ENCODE measurements around the gene GALNT8. TPM values are rescaled to one million over a fixed set of nuclear protein-coding genes. Genes with fewer than 3 reads are reported as not detected.

Gene GALNT8
- total and polyA plus RNA-seq, 2 of the 8 experiments (the other 6 are each of a cell fraction or from before 2014, with no cell fraction given), result 4.7 to 8.3 TPM

DNA sequence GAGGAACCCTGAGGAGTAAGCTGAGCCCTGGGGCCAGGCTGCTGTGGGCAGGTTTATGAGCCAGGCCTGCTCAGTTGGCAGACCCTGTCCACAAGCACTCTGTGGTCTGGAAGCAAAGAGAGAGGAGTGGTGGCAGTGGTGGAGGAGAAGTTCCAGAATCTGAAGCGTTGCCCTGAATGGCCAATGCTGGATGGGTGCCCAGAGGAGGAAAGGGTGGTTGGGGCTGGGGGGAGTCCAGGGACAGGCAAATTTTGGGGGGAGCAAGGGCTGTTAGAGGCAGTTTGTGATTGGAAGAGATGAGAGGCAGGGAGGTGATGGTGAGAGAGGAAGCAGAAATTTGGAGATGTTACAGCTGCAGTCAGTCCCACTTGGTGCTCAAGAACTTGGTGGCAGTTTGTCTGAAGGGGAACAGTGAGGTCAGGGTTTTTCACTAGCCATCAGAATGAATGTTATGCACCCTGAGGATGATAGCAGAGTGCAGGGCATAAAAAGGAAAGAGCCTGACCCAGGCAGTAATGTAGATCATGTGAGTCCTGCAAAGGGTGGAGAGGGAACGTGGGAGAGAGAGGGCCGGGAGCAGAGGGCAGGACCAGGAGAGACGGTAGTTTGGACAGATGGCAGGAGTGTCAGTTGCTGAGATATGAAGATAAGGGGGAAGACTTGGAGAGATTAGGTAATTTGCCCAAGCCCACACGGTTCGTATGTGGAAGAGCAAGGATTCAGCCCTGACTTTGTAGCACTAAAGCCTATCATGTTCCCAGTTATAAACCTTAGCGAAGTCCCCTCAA lies 51.2 kb downstream of the GALNT8 start:
- H3K4me3 ChIP-seq (ENCODE audit: extremely low read depth in 1 of 4, insufficient read depth in 2 of 4, low read depth in 3 of 4, low read length in 4 of 4), result no peak overlapping the region
- 88% methylated on average over 7 of the region's 7 CpGs; no CpG with 5 or more reads in 1 of the 2 experiments for WGBS, 2 experiments (ENCODE audit: extremely low coverage in 1 of 2, insufficient coverage in 1 of 2, insufficient read length in 1 of 2, insufficient replicate concordance in 2 of 2, low coverage in 1 of 2, low lambda C conversion rate in 2 of 2, missing lambda C conversion rate in 1 of 2)
- POLR2A ChIA-PET (ENCODE audit: partially characterized antibody), result no interaction called here
- TF ChIP-seq CEBPB (IDR thresholded peaks at IDR 0.05; ENCODE audit: low read depth, low read length) (no peak), YY1 (IDR thresholded peaks at IDR 0.05; ENCODE audit: low read depth, low read length) (no peak), KDM4A (IDR thresholded peaks at IDR 0.05; ENCODE audit: low read depth, low read length, severe bottlenecking) (no peak), CREB1 (IDR thresholded peaks at IDR 0.05) (no peak), MAFK (IDR thresholded peaks at IDR 0.05; ENCODE audit: low read depth, low read length) (no peak), RAD21 (IDR thresholded peaks at IDR 0.05 in 1 of 2, conservative IDR thresholded peaks at IDR 0.05 in 1 of 2; ENCODE audit: low read depth in 2 of 2, low read length in 2 of 2) (no peak), CHD2 (IDR thresholded peaks at IDR 0.05; ENCODE audit: low read length) (no peak), NANOG (IDR thresholded peaks at IDR 0.05; ENCODE audit: insufficient read depth, low read depth, low read length, poor library complexity, severe bottlenecking) (no peak), TCF12 (IDR thresholded peaks at IDR 0.05; ENCODE audit: low read depth, low read length) (no peak), SUZ12 (IDR thresholded peaks at IDR 0.05; ENCODE audit: low read length) (no peak)
- TF ChIP-seq, protein P1, sequence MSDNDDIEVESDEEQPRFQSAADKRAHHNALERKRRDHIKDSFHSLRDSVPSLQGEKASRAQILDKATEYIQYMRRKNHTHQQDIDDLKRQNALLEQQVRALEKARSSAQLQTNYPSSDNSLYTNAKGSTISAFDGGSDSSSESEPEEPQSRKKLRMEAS (IDR thresholded peaks at IDR 0.05), result no peak
- TF ChIP-seq, protein P2, sequence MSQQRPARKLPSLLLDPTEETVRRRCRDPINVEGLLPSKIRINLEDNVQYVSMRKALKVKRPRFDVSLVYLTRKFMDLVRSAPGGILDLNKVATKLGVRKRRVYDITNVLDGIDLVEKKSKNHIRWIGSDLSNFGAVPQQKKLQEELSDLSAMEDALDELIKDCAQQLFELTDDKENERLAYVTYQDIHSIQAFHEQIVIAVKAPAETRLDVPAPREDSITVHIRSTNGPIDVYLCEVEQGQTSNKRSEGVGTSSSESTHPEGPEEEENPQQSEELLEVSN (IDR thresholded peaks at IDR 0.05), result no peak

More for the DNA sequence above, 51.2 kb downstream of the GALNT8 start:
- no peak overlapping the region for H3K27ac ChIP-seq (ENCODE audit: low read depth, low read length)
- no peak overlapping the region for H2BK12ac ChIP-seq (ENCODE audit: low read depth, low read length)
- H3K23me2 ChIP-seq (ENCODE audit: low read depth, low read length), result no peaks in the 10 kb centered on the region
- no peak overlapping the region for H2AK5ac ChIP-seq (ENCODE audit: low read depth, low read length)
- no peaks in the 10 kb centered on the region for H3K79me1 ChIP-seq (ENCODE audit: low read depth, low read length)
- no peak overlapping the region for H4K8ac ChIP-seq (ENCODE audit: extremely low read depth, insufficient read depth, low read length)
- H3K14ac ChIP-seq (ENCODE audit: insufficient read length), result no peak overlapping the region
- DNase-seq (ENCODE audit: low read depth in 1 of 2, low spot score in 2 of 2) (no peak), FAIRE-seq (no peak)
- H4K5ac ChIP-seq (ENCODE audit: insufficient read length, low read depth, low read length), result no peak overlapping the region
- no peak overlapping the region for H3K23ac ChIP-seq (ENCODE audit: insufficient read length)
- H3K56ac ChIP-seq (replicated peaks; ENCODE audit: insufficient read length, low read depth, low read length), result no peak overlapping the region
- H3K9ac ChIP-seq (replicated peaks in 1 of 4; ENCODE audit: extremely low read depth in 1 of 4, low read depth in 3 of 4, low read length in 3 of 4), result no peak overlapping the region
- H3K79me2 ChIP-seq (ENCODE audit: control insufficient read depth in 1 of 2, insufficient read depth in 2 of 2, low read length in 2 of 2), result no peaks in the 10 kb centered on the region
- H3K4me2 ChIP-seq (ENCODE audit: insufficient read depth in 1 of 2, low read depth in 2 of 2, low read length in 2 of 2), result no peak overlapping the region
- no peaks in the 10 kb centered on the region for H3K9me3 ChIP-seq (ENCODE audit: insufficient read depth in 2 of 2, low read depth in 1 of 2, low read length in 1 of 2)
- peaks cover 0 to 5% of the 10 kb centered on the region in 2 experiments for H4K20me1 ChIP-seq (replicated peaks in 1 of 2; ENCODE audit: control insufficient read depth in 1 of 2, insufficient read depth in 2 of 2, low read length in 2 of 2)
- H3K4ac ChIP-seq (replicated peaks; ENCODE audit: insufficient read length, low read depth, low read length), result no peak overlapping the region
- H3K27me3 ChIP-seq (replicated peaks in 1 of 4; ENCODE audit: control insufficient read depth in 3 of 4, extremely low read depth in 1 of 4, insufficient read depth in 3 of 4, low read length in 3 of 4), result no peaks in the 10 kb centered on the region
- CTCF ChIA-PET (ENCODE audit: partially characterized antibody), result interaction anchor here (1.8 kb wide), 1 partner anchor 7 kb away, joined by 8 read pairs; no protein-coding TSS in a partner anchor
- no peak overlapping the region for H2BK20ac ChIP-seq (ENCODE audit: low read length)
- no peaks in the 10 kb centered on the region; a peak in 1 of 8 replicates for H3K36me3 ChIP-seq (ENCODE audit: control insufficient read depth in 2 of 4, insufficient read depth in 4 of 4, low read length in 3 of 4)
- no peak overlapping the region for H2BK15ac ChIP-seq (ENCODE audit: low read length)
- H2BK120ac ChIP-seq (replicated peaks; ENCODE audit: low read depth, low read length), result no peak overlapping the region
- H3K18ac ChIP-seq (ENCODE audit: extremely low read depth, low read length), result no peak overlapping the region
- no peaks in the 10 kb centered on the region for H3K4me1 ChIP-seq (replicated peaks in 1 of 4; ENCODE audit: control insufficient read depth in 3 of 4, insufficient read depth in 4 of 4, low read length in 3 of 4)
- no peak overlapping the region for H4K91ac ChIP-seq (replicated peaks; ENCODE audit: insufficient read length, low read length)
- H2BK5ac ChIP-seq (ENCODE audit: low read depth, low read length), result no peak overlapping the region
- no peak overlapping the region for H2AFZ ChIP-seq (ENCODE audit: low read length)

Data from H1 (cell line).